NCI-H128 (cell line): Measurements from ENCODE around the gene NDST1.

Source experiments
- DNase-seq: peaks from one replicate; lab custom pipeline; 2025; ENCODE audit not compliant: unreplicated experiment; lab: John Stamatoyannopoulos, UW

NDST1 gene

GRCh38 chr5:150488519-150489359, 19.2 kb upstream of the NDST1 start:
- no peak for DNase-seq

DNA sequence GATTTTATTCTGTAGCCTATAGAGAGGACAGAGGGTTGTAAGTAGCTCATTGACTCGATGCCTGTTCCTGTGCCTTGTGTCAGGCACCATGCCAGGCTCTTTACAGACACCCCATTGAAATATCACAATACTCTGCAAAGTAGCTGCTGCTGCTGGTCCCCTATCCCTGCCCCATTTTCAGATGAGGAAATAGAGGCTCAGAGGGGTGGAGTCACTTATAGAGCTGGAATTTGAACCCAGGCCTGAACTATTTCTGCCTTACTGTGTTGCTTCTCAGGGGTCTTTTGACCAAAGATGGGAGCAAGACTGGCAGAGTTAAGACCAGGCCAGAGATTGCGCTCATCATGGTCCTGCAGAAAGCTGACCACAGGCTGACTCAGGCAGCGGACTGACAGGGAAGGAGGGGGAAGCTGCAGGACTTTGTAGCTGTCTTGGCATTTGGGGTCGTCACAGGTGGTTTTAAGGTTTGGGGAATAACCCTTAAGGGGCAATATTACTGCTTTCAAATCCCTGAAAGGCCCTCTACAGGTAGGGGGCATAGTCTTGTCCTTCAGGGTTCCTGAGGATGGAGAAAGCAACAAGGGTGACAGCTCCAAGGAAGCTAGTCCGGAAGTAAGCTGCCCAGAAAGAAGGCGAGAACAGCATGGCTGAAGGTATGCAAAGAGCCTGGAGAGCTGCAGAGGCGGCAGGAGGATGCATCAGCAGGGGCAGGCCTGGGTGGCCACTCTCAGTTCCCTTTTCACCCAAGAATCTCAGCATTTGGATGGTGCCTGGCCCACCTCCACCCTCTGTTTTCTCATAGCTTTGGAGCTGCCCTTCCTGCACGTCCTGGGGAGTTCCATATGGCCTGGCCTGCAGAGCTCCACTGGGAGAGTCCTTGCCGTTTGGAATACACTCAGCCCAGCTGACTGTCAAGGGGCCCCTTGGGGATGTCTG, 18.3 kb upstream of the NDST1 start:
- no peak for DNase-seq

GRCh38 chr5:150490296-150490669, 17.6 kb upstream of the NDST1 start:
- DNase-seq, result no peak

GRCh38 chr5:150490754-150491153, 17.2 kb upstream of the NDST1 start:
- no peak for DNase-seq

GRCh38 chr5:150491876-150492275, 16.1 kb upstream of the NDST1 start:
- no peak for DNase-seq

GRCh38 chr5:150492621-150493020, 15.3 kb upstream of the NDST1 start:
- no peak for DNase-seq

DNA sequence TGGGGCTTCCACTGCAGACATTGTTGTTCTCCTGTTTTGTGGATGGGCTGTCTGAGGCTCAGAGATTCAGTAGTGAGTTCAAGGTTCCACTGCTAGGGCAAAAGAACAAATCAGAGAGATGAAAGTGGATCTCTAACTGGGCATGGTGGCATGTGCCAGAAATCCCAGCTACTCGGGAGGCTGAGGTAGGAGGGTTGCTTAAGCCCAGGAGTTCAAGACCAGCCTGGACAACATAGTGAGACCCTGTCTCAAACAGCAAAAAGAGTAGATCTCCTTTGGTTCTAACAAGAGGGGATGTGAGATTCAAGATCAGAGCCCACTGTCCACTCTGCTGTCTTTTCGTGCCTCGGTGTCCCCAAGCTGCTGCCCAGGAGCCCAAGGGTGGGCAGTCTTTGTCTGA, 11.8 kb upstream of the NDST1 start:
- no peak for DNase-seq

DNA sequence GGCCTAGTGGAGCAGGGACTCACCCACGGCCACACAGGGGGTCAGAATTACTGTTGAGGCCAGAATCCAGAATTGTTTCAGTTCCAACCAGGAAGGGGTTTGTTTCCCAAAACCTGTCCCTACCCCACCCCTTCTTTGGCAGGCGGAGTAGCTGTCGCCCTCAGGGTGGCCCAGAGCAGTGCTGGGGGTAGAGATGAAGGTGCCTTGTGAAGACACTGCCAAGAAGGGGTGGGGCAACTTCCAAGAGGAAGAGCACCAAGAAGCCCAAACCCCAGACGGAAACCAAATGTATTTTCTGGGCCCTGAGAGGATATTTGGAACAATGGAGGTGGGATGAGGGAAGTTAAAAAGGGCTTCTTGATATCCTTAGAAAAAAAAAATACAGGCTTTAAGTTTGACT, 11.4 kb upstream of the NDST1 start:
- no peak for DNase-seq

GRCh38 chr5:150497274-150497988, 10.5 kb upstream of the NDST1 start:
- DNase-seq, result no peak

DNA sequence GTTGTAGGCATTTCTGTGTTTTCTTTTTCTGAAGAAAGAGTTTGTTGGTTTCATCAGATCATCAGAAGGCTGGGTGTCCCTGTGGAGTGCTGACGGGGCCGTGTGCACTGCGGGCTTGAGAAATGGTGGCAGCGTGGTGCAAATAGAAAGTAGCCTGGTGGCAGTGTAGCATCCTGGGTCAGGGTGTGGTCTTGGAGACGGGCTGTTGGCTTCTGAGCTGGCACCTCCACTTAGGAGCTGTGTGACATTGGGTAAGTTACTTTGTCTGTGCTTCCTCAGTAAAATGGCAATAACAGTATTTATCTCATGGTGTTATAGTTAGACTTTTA, 10.0 kb upstream of the NDST1 start:
- DNase-seq, result no peak

DNA sequence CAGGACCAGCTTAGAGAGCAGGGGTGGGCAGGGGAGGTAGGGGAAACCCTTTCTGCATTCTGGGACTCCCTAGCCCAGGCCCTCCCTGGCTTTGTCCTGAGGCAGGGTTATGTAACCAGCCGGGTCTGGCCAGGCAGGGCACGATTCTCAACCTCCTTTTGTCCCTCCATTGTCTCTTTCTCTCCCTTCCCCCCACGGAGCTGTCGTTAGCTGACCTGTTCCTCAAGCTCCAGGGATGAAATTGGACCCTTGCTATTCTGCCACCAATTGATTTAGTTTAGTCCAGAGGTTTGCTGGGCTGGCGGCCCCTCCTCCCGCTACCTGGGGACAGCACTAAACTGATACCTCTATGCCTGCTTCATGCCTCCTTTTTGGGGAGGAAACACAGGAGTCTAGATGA, 9.4 kb upstream of the NDST1 start:
- DNase-seq, result no peak

GRCh38 chr5:150498971-150499370, 9.0 kb upstream of the NDST1 start:
- DNase-seq, result no peak

DNA sequence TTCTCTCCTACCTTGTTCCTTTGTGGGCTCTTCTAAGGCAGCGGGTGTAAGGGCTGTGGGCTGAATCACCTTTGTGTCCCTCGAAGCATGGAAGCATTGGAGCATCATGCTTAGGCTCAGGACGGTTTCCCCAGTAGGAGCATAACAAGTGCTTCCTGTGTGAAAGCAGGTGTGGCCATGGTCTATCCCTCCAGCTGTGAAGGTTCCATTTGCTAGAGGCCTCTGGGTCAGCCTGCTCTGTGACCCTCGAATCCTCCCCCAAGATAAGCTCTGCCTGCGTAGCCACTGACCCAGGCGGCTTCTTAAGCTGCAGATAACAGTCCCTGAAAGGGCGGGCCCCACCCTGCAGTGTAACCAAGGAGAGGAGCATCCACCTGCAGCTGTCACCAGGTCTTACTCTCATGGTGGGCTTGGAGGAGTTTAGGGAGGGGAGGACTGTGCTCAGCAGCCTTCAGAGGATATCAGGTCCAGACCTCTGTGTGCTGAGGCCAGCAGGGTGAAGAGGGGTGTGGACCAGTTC, 8.4 kb upstream of the NDST1 start:
- DNase-seq, result no peak

GRCh38 chr5:150500328-150500841, 7.5 kb upstream of the NDST1 start:
- no peak for DNase-seq

- no peak for DNase-seq
These were observed 7.0 kb upstream of the NDST1 start for GRCh38 chr5:150500905-150501304.

GRCh38 chr5:150502106-150502505, 5.8 kb upstream of the NDST1 start:
- DNase-seq, result no peak

- DNase-seq, result no peak
These were observed 5.1 kb upstream of the NDST1 start for GRCh38 chr5:150502847-150503246.

DNA sequence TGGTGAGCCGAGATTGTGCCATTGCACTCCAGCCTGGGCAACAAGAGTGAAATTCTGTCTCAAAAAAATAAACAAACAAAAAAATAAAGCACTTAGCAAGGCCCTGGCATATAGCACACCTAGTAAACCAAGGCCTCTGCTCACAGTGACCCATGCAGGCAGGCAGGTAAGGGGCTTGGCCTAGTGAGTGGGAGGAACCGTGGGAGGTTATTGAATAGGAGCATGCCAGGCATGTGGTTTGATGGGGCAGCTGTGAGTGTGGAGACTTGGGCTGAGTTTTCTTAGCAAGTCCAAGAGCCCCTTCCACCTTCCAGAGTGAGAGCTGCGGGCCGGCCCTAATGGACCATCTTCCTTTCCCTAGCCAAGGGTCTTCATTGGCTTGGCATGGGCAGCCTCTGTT, 4.5 kb upstream of the NDST1 start:
- DNase-seq, result no peak

GRCh38 chr5:150503977-150504620, 3.8 kb upstream of the NDST1 start:
- DNase-seq, result no peak

- no peak for DNase-seq
These were observed 2.9 kb upstream of the NDST1 start for GRCh38 chr5:150505041-150505511.

DNA sequence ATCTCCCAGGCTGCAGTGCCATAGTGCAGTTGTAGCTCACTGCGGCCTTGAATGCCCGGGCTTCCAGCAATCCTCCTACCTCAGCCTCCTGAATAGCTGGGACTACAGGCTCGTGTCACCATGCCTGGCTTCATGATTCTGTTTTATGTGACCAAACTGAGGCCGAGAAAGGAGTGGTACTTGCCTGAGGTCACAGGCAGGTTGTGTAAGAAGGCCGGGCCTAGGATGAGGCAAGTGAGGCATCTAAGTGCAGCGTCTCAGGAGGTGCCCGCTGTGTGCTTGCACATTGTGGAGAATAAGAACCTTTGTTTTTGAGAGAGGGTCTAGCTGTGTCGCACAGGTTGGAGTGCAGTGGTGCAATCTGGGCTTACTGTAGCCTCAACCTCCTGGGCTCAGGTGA, 2.1 kb upstream of the NDST1 start:
- DNase-seq, result no peak
